NCI-H446 (cell line): ENCODE results near the gene ARL15.
A peak's percentile ranks its signal among the peaks of the same experiment; 100 is the strongest.

ENCODE experiments used
- DNase-seq, 2 experiments: peaks; one replicate each; lab custom pipeline; 2025; lab: John Stamatoyannopoulos, UW

ARL15 gene

GRCh38 chr5:53937467-53937866 is 372.9 kb downstream of the ARL15 start:
- DNase-seq, result no peak

DNA sequence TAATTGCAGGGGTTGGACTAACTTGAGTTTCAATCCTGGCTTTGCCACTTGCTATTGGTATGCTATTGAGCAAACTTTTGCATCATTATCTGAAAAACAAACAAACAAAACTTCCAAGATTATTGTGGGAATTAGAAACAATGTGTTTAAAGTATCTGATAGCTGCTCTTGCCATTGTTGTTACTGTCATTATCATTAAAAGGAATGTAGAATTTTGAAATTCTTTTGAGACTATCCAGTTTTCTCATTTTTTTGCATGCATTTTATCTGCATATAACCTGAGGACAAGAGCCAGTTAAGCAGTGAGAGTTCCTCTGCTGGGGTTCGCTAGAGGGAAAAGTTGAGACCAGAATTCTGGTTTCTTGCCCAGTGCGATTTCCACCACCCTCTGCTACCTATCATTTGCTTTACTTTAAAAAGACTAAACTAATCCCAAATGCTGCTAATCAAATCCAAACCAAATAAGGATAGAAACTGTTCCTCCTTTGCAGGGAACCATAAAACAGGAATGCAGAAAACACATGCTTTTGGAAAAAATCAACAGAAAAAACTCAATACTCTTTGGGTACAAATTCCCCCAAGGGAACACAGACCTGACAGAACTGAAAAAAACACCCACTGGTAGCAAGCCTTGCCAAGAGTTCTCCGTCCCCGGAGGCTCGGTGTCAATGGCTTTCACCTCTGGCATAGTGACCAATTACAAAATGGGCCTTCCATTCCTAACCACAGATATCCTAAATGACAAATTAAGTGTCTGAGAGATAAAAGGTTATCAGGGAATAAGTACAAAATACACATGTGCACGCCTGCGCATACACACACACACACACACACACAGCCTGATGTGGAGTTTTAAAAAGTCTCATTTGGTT is 373.7 kb downstream of the ARL15 start:
- DNase-seq, result no peak

- no peak for DNase-seq
These were observed 376.1 kb downstream of the ARL15 start for GRCh38 chr5:53934151-53934820.

DNA sequence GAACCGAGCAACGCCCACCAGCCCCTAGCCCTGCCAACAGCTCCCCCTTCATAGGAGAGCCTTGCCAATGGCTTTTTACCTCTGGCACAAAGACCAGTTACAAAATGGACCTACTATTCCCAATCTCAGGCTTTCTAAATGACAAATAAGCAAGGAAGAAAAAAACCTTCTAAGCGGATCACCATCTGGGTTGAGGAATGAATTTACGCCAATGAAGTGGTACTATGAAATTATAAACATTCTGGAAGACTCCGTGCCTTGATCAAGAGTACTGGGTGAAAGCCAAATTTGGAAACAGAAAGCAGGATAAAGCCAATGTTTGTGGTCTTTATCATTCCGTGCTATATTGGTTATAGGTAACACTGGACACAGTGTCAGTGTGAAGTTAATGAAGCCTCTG is 378.0 kb downstream of the ARL15 start:
- DNase-seq, result no peak

DNA sequence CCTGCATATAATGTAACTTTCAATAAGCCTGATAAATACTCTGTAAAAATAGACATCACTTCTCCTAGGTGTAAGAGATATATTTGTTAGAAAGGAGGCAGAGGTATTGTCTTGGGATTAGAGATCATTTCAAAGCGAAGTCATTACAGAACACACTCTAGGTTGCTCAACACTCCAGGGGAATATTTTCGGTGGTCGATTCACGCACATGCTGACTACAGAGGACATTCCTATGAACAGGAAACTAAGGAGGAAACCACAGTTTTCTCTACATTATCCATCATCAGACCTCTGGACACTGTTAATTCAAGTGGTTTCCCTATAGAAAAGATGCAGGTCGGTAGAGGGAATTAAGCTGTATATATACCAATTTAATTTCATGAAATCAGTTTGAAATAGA is 379.9 kb downstream of the ARL15 start:
- no peak for DNase-seq

- no peak for DNase-seq
These were observed 380.8 kb downstream of the ARL15 start for GRCh38 chr5:53929570-53929969.

DNA sequence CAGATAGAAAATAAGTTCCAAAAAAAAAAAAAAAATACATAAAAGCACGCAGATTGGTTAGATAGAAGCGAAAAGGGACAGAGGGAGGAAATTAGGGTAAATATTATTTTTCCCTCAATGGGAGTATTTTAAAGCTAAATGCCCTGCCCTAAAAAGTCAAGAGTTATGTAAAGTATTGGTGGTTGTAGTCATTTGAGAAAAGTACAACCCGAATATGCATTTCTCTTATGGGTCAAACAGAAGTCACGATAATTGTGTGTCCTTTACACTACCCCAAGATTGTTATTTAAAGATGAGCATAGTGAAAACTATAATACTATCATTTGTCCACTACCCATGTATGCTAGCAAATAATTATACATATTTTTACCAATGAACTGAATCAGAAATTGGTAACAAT is 381.2 kb downstream of the ARL15 start:
- no peak for DNase-seq

- no peak for DNase-seq
These were observed 381.7 kb downstream of the ARL15 start for GRCh38 chr5:53928641-53929040.

- no peak for DNase-seq
These were observed 382.6 kb downstream of the ARL15 start for GRCh38 chr5:53927668-53928247.

DNA sequence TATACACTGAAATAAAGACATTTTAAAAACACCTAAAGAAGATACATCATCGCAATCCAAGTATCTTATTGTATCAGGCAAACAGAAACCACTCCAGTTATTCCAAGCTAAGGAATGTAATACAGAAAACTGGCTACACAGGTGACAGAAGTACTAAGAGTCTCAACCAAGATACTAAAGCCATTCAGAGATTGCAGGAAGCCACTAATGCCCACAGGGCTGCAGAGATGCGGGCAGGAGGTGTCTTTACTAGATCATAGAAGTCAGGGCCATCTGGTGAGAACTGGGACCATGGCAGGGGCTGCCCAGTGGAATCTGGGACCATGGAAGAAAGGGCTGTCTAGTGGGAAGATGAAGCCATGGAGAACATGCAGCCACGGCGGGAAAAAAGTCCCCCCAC is 384.3 kb downstream of the ARL15 start:
- DNase-seq, result no peak

GRCh38 chr5:53924392-53924791 is 386.0 kb downstream of the ARL15 start:
- peak in 1 of 2 experiments; percentile 46 for DNase-seq

- DNase-seq, result peak in 1 of 2 experiments; percentile 59
These were observed 386.4 kb downstream of the ARL15 start for GRCh38 chr5:53923961-53924360.

DNA sequence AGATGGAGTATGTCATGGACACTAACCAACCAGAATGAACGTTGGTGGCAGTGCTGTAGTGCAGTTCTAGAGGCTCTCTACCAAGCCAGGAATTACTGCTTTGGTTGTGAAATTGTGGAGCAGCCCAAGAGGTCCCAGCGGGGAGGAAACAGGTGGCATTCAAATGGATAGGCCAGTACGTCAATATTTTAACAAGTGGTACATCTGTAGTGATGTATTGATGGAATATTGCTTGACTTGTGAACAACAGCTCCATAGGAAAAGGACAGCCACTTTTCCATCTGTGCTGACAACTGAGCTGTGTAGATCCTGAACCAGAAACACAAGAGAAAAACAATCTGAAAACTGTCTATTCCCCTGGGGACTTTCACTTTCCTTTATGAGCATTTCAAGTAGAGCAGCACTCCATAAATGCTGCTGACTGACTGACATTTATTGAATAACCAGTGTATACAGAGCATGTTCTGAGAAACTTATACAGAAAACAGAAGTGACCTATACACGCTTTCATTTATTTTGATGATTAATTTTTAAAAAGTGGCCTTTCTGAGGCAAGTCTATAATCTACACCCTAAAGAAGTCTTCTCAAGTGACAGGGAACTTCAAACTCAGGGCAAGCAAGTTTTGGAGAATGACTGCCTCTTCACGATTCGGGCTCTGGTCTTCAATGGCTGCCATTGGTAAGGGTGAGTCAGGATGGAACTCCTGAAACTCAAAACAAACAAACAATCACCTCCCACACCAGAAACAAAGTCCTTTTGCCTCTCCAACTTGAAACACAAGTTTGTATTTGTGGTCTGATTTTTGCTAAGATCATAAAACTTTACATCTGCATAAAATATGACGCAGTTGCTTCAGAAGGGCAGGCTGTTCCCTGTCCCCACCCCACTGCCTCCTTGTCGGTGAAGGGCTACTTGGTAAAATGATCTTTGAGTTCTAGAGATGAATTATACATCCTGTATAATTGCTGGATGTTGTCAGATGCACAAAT is 387.6 kb downstream of the ARL15 start:
- no peak for DNase-seq

DNA sequence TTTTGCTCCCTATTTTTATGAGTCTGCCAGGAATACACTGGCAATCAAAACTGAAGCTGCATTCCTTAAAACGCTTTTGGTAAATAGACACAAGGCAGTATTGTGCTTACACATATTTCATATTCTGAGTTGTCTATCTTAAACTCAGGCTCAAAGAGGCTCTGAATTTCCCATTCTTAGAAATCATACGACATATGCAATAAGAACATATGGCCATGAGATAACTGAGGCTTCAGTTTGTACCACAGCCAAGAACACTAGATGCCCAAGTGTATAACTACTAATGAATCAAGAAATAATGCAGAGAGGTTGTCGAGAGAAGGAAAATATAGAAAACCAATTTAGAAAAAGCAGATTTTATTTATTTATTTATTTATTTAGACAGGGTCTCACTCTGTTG is 392.5 kb downstream of the ARL15 start:
- DNase-seq, result peak in 1 of 2 experiments; percentile 47

DNA sequence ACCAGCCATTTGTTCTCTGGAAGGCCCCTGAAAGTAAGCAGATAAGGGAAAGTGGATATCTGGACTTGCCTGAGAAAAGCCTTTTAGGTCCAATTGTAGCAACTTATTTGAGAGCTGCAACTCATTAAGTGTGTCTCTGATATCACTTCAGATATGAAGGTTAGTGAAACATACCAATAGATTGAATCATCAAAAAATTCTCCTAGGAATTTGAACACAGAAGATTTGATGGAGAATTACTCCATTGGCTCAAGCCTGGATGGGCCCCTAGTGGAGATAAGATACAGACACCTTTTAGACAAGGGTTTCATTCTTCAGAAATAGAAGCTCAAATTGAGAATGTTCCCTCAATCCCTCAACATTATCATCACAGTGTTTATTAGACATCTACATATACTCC is 393.3 kb downstream of the ARL15 start:
- DNase-seq, result no peak

DNA sequence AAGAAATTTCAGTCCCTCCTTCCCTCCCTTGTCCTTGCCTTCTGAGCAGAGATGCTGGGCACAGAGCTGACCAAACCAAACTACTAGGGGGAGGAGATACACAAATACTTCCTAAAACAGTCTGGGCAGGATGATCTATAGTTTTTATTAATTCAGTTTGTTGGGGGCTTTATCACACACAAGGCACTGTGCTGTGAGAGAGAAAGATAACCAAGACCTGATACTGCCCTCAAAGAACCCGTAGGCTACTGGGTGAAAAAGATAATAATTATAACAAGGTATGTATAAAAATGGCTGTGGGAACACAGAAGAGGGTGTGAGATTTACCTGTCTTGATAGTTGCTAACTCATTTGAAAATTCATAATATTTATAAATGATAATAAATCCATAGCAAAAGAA is 395.3 kb downstream of the ARL15 start:
- DNase-seq, result no peak

GRCh38 chr5:53913941-53914340 is 396.4 kb downstream of the ARL15 start:
- no peak for DNase-seq

GRCh38 chr5:53908757-53909156 is 401.6 kb downstream of the ARL15 start:
- DNase-seq, result no peak

GRCh38 chr5:53907827-53908226 is 402.5 kb downstream of the ARL15 start:
- no peak for DNase-seq

- no peak for DNase-seq
These were observed 403.6 kb downstream of the ARL15 start for GRCh38 chr5:53906736-53907135.

DNA sequence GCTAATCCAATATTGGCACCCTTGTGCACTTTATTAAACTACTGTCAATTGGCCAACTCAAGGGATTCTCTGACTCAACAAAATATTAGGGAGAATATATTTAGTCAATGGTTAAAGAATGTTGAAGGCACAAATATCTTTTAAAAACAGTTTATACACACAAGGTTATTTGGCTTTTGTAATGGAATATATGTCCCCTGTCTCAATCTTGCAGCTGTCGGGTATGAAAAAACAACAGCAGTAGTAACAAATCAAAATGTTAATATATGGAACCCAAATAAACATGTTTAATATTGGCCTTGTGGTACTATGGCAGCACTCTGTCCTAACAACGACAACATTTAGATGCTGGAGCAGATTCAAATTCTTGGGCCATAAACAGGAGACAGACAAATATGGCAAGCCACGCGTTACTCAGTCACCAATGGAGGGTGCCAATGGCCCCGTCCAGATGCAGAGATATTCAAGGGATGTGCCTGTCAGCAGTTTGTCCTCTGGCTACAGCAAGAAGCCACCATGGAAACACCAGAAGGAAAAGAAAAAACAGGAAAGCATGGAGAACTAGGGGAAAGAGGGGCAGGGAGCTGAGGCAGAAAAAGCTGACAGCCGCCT is 408.0 kb downstream of the ARL15 start:
- DNase-seq, result no peak
